Daoy (cell line): ENCODE measurements around the gene MRPL21. TPM values are rescaled to one million over a fixed set of nuclear protein-coding genes. Genes with fewer than 3 reads are reported as not detected.

ENCODE experiments used
- DNase-seq: peaks from one replicate; pipeline ENCODE4 v3.0.0-alpha.2; 2015; ENCODE audit warnings: low read depth
- total RNA-seq: library from RNA; depleted of rRNA; stranded (reverse); fragments of >200 nt; shearing (Covaris generic); gene quantifications from 2 replicates; pipeline ENCODE4 v1.2.3, GENCODE V29; 2014; rRNA removed

Gene MRPL21
- total RNA-seq: 111 and 163 TPM in 2 replicates

GRCh38 chr11:68903288-68904247, at the start of gene MRPL21, which contains the start of gene IGHMBP2:
MRPL21 (minus strand) TSS chr11:68903832; CDS start chr11:68903810, 22 bp downstream.
IGHMBP2 (plus strand) TSS chr11:68903891; CDS start chr11:68903953, 62 bp downstream.
- DNase-seq: peak; percentile 90

- DNase-seq: no peak
Measured at GRCh38 chr11:68950762-68951161, 47.1 kb upstream of the MRPL21 start.

- DNase-seq: no peak
Measured at GRCh38 chr11:68950270-68950669, 46.6 kb upstream of the MRPL21 start.

GRCh38 chr11:68948935-68949334, 45.3 kb upstream of the MRPL21 start:
- DNase-seq: no peak

- DNase-seq: no peak
Measured at GRCh38 chr11:68948496-68948895, 44.9 kb upstream of the MRPL21 start.

GRCh38 chr11:68947151-68947550, 43.5 kb upstream of the MRPL21 start:
- no peak for DNase-seq

- DNase-seq: peak; percentile 69
Measured at GRCh38 chr11:68946416-68947090, 42.9 kb upstream of the MRPL21 start.

GRCh38 chr11:68942751-68943271, 39.2 kb upstream of the MRPL21 start:
- DNase-seq: no peak

- no peak for DNase-seq
Measured at GRCh38 chr11:68942095-68942620, 38.5 kb upstream of the MRPL21 start.

- DNase-seq: no peak
Measured at GRCh38 chr11:68941324-68942094, 37.9 kb upstream of the MRPL21 start.

GRCh38 chr11:68940651-68941323, 37.2 kb upstream of the MRPL21 start:
- DNase-seq: no peak

- no peak for DNase-seq
Measured at GRCh38 chr11:68939583-68940555, 36.2 kb upstream of the MRPL21 start.

- DNase-seq: no peak
Measured at GRCh38 chr11:68938816-68939582, 35.4 kb upstream of the MRPL21 start.

- no peak for DNase-seq
Measured at GRCh38 chr11:68938088-68938487, 34.5 kb upstream of the MRPL21 start.

GRCh38 chr11:68936676-68937620, 33.3 kb upstream of the MRPL21 start:
- DNase-seq: no peak

- DNase-seq: no peak
Measured at GRCh38 chr11:68936358-68936636, 32.7 kb upstream of the MRPL21 start.

GRCh38 chr11:68935516-68936357, 32.1 kb upstream of the MRPL21 start:
- DNase-seq: no peak
